ENCODE measurements around the gene TMEM52.

The TMEM52 gene

DNA sequence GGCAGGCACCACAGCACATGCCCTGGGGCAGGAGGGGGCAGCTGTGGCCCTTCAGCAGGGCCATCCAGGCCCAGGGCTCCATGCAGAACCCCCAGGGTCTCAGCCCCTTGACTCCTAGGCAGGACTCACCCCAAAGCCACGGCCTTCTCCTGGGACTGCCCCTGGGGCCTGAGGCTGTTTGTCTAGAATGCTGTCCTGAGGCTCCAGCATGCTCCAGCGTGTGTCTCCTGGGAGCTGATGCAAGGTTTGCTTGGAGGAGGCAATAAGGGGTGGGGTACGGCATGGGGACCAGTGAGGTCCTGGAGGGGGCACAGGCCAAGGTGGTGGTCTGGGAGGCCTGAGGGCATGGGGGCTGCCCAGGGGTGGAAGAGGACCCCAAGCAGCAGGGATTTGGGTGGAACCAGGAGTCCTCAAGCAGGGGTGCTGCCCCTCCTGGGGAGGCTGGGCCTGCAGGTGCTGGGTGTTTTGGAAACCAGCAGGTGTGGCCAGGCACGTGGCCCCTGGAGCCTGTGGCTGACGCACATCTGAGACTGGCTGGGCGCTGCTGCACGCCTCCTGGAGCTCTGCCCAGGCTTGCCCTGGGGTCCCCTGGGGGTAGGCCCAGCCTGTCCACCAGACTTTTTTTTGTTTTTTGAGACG, 11.9 kb downstream of the TMEM52 start:
- Histone ChIP-seq H3K4me2 (ENCODE audit: low read length) (peak overlapping the region; percentile 100), H3K4me3 (ENCODE audit: low read length) (no peak overlapping the region)

DNA sequence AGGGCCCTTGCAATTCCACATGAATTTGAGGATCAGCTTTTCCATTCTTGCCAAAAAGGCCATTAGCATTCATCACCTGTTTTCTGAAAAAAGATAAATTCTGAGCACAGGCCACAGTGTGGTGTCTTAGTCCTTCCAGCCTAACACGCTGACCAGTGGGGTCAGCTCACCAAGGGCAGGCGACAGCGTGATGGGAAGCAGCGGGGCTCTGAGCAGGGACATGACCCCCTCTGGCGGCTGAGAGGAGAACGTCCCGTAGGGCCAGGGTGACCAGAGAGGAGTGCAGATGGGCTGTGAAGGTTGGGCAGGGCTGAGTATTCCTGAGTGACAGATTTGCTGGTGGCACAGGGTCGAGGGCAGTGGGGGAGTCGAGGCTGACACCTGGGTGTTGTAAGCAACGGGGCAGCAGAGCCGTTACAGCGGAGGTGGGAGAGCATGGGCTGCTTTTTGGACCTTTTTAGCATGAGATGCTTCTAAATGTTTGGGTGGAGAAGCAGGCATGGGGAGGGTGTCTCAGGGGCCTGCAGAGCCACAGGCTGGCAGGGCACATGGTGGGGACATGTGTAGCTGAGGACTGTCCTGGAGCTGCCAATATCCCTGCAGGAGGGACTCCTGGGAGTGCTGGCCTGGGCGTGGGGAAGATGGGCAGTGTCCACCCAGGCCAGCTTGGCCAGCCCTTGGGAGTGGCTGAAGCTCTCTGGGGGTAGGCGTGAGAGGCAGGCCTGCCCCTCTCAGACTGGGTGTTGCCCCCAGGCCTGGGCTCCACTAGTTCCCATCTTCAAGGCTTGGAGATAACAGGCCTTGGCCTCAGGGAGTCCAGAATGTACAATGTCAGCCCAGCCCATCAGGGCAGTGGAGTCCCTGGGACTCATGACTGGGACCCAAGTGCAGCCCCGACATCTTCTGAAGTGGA, 12.6 kb downstream of the TMEM52 start:
- H3K4me2 ChIP-seq (ENCODE audit: low read length), result peak overlapping the region; percentile 100
- peaks cover 44% of the 10 kb centered on the region for H3K4me1 ChIP-seq (ENCODE audit: low read length)
- no peaks in the 10 kb centered on the region for H3K36me3 ChIP-seq (replicated peaks; ENCODE audit: low read depth, low read length)
- no peak overlapping the region for H2AFZ ChIP-seq (ENCODE audit: low read depth, low read length)
- H3K27me3 ChIP-seq (ENCODE audit: low read depth, low read length), result no peaks in the 10 kb centered on the region
- H3K9ac ChIP-seq (ENCODE audit: low read length), result peak overlapping the region; percentile 18; the same call in 1 of the 2 replicates
- H3K79me2 ChIP-seq (ENCODE audit: low read length), result peaks cover 8% of the 10 kb centered on the region; the same call in 1 of the 2 replicates
- H3K27ac ChIP-seq (ENCODE audit: low read length), result peak overlapping the region; percentile 64
- H3K9me3 ChIP-seq (ENCODE audit: insufficient read depth, low read length), result 0 out of 2 replicates have a peak, but pooled peaks cover 4% of the 10 kb centered on the region
- H4K20me1 ChIP-seq (ENCODE audit: insufficient read depth, low read length), result no peaks in the 10 kb centered on the region
- TF ChIP-seq CTCF (IDR thresholded peaks at IDR 0.05; ENCODE audit: low read depth, low read length) (peak; percentile 89), EZH2phosphoT487 (IDR thresholded peaks at IDR 0.05; ENCODE audit: low read depth) (no peak)
- H3K4me3 ChIP-seq (ENCODE audit: low read length), result no peak overlapping the region

More for the DNA sequence above, 11.9 kb downstream of the TMEM52 start:
- H4K20me1 ChIP-seq (ENCODE audit: insufficient read depth, low read length), result no peaks in the 10 kb centered on the region
- H3K9me3 ChIP-seq (ENCODE audit: insufficient read depth, low read length), result 0 out of 2 replicates have a peak, but pooled peaks cover 4% of the 10 kb centered on the region
- H3K27me3 ChIP-seq (ENCODE audit: low read depth, low read length), result no peaks in the 10 kb centered on the region
- TF ChIP-seq EZH2phosphoT487 (IDR thresholded peaks at IDR 0.05; ENCODE audit: low read depth) (no peak), CTCF (IDR thresholded peaks at IDR 0.05; ENCODE audit: low read depth, low read length) (no peak)
- H3K27ac ChIP-seq (ENCODE audit: low read length), result peak overlapping the region; percentile 64
- peak overlapping the region; percentile 18; the same call in 1 of the 2 replicates for H3K9ac ChIP-seq (ENCODE audit: low read length)
- H3K79me2 ChIP-seq (ENCODE audit: low read length), result peaks cover 8% of the 10 kb centered on the region; the same call in 1 of the 2 replicates
- H3K4me1 ChIP-seq (ENCODE audit: low read length), result peaks cover 45% of the 10 kb centered on the region
- no peak overlapping the region for H2AFZ ChIP-seq (ENCODE audit: low read depth, low read length)
- no peaks in the 10 kb centered on the region for H3K36me3 ChIP-seq (replicated peaks; ENCODE audit: low read depth, low read length)

- H3K9me3 ChIP-seq (ENCODE audit: insufficient read depth, low read length), result 0 out of 2 replicates have a peak, but pooled peaks cover 4% of the 10 kb centered on the region
- no peak overlapping the region for H2AFZ ChIP-seq (ENCODE audit: low read depth, low read length)
- no peak overlapping the region for H3K9ac ChIP-seq (ENCODE audit: low read length)
- peaks cover 26% of the 10 kb centered on the region for H3K4me1 ChIP-seq (ENCODE audit: low read length)
- TF ChIP-seq EZH2phosphoT487 (IDR thresholded peaks at IDR 0.05; ENCODE audit: low read depth), result no peak
- no peak for TF ChIP-seq CTCF (IDR thresholded peaks at IDR 0.05; ENCODE audit: low read depth, low read length)
- H4K20me1 ChIP-seq (ENCODE audit: insufficient read depth, low read length), result peaks cover 5% of the 10 kb centered on the region; the same call in 1 of the 2 replicates
- no peaks in the 10 kb centered on the region for H3K36me3 ChIP-seq (replicated peaks; ENCODE audit: low read depth, low read length)
- H3K4me3 ChIP-seq (ENCODE audit: low read length), result no peak overlapping the region
- peaks cover 2% of the 10 kb centered on the region; the same call in 1 of the 2 replicates for H3K27me3 ChIP-seq (ENCODE audit: low read depth, low read length)
- H3K4me2 ChIP-seq (ENCODE audit: low read length), result no peak overlapping the region
- peaks cover 4% of the 10 kb centered on the region; the same call in 1 of the 2 replicates for H3K79me2 ChIP-seq (ENCODE audit: low read length)
- no peak overlapping the region for H3K27ac ChIP-seq (ENCODE audit: low read length)
Measured at GRCh38 chr1:1903224-1903623, 15.9 kb downstream of the TMEM52 start.
